Small intestine (tissue), 7 donors: Measurements from ENCODE around the gene RNF115. TPM values are rescaled to one million over a fixed set of nuclear protein-coding genes. Genes with fewer than 3 reads are reported as not detected.

Source experiments
- DNase-seq, 2 donors: peaks; one replicate each; pipeline versions ENCODE4 v3.0.0 to v3.0.0-alpha.2; 2013
- FAIRE-seq: peaks from 2 replicates; lab custom pipeline; 2012; peaks lifted over from hg19 to GRCh38; lab: Jason Lieb, UNC
- H3K27ac ChIP-seq, 3 donors: one replicate each; pipeline ENCODE4 v1.5.1; 2013; ENCODE audit warnings: low read length in 2 of 3, mild to moderate bottlenecking in 2 of 3, control low read depth in 1 of 3, inconsistent platforms in 1 of 3, low read depth in 1 of 3, moderate library complexity in 1 of 3
- H3K27me3 ChIP-seq, 3 donors: one replicate each; pipeline ENCODE4 v1.6.1; 2013; ENCODE audit warnings: low read length in 3 of 3, inconsistent platforms in 1 of 3; ENCODE audit not compliant: control insufficient read depth in 3 of 3, insufficient read depth in 3 of 3
- H3K36me3 ChIP-seq, 3 donors: one replicate each; pipeline ENCODE4 v1.6.1; 2013; ENCODE audit warnings: low read length in 3 of 3, inconsistent platforms in 1 of 3, low read depth in 1 of 3, mild to moderate bottlenecking in 1 of 3, moderate library complexity in 1 of 3; ENCODE audit not compliant: control insufficient read depth in 3 of 3, insufficient read depth in 2 of 3
- H3K4me1 ChIP-seq, 3 donors: one replicate each; pipeline ENCODE4 v1.6.1; 2013; ENCODE audit warnings: low read length in 2 of 3, inconsistent platforms in 1 of 3, low read depth in 1 of 3, mild to moderate bottlenecking in 1 of 3, moderate library complexity in 1 of 3; ENCODE audit not compliant: control insufficient read depth in 3 of 3, insufficient read depth in 2 of 3
- H3K4me3 ChIP-seq, 3 donors: one replicate each; pipeline ENCODE4 v1.5.1; 2013; ENCODE audit warnings: low read length in 3 of 3, control low read depth in 1 of 3, inconsistent platforms in 1 of 3, low read depth in 1 of 3, mild to moderate bottlenecking in 1 of 3, moderate library complexity in 1 of 3
- H3K9me3 ChIP-seq, 2 donors: one replicate each; pipeline ENCODE4 v1.6.1; 2013; ENCODE audit warnings: low read depth in 1 of 2, low read length in 1 of 2; ENCODE audit not compliant: control insufficient read depth in 2 of 2, insufficient read depth in 1 of 2
- WGBS, 3 donors: extraction: QIAGEN DNeasy Blood & Tissue Kit; methylation state at CpG; one replicate each; pipeline ENCODE4 v1.1.7; 2013; 5-methylcytosine and 5-hydroxymethylcytosine counted together
- polyA plus RNA-seq, 4 donors: library from polyadenylated mRNA; stranded (reverse) in 3 of 4; unstranded in 1 of 4; fragments of 200-250 nt in 3 of 4; fragments of 120-200 nt in 1 of 4; gene quantifications; one replicate each; pipeline versions ENCODE4 v1.2.1 to v1.2.3, GENCODE V29; 2013
- donor health status: healthy with polysubstance abuse.
- donor health status: control.
- donor health status: control.
- donor health status: Bipolar disorder and iron deficiency.
- donor health status: healthy.

The RNF115 gene
- polyA plus RNA-seq, 4 donors = 2.7 to 12.3 (median 4.0) TPM

GRCh38 chr1:145717833-145718232 is 106.1 kb downstream of the RNF115 start:
- DNase-seq (peak in 1 of 2 donors; percentile 79), FAIRE-seq (no peak)
- Histone ChIP-seq H3K36me3 (peaks cover 0 to 2% (median 0%) of the 10 kb centered on the region in 3 donors), H3K27ac (peak overlapping the region in 1 of 3 donors; percentile 4), H3K4me3 (no peak overlapping the region), H3K9me3 (no peaks in the 10 kb centered on the region), H3K27me3 (peaks cover 0 to 12% (median 0%) of the 10 kb centered on the region in 3 donors), H3K4me1 (peaks cover 0 to 42% (median 17%) of the 10 kb centered on the region in 3 donors)
- 7 to 62% (median 8%) methylated on average over 1 of the region's 1 CpG for WGBS, 3 donors

- WGBS, 3 donors = 41 to 62% (median 46%) methylated on average over 10 of the region's 10 CpGs
- DNase-seq (peak; percentile 48 to 71), FAIRE-seq (no peak)
- H3K27ac ChIP-seq = peak overlapping the region in 2 of 3 donors; percentile 29 to 41
- no peak overlapping the region for H3K4me3 ChIP-seq
- peaks cover 0 to 12% (median 0%) of the 10 kb centered on the region in 3 donors for H3K27me3 ChIP-seq
- peaks cover 0 to 43% (median 18%) of the 10 kb centered on the region in 3 donors for H3K4me1 ChIP-seq
- H3K36me3 ChIP-seq = peaks cover 0 to 2% (median 0%) of the 10 kb centered on the region in 3 donors
- H3K9me3 ChIP-seq = no peaks in the 10 kb centered on the region
These were observed 107.1 kb downstream of the RNF115 start for GRCh38 chr1:145716641-145717345.

- H3K27ac ChIP-seq = peak overlapping the region in 2 of 3 donors; percentile 85 to 87
- H3K9me3 ChIP-seq = no peaks in the 10 kb centered on the region
- no peak overlapping the region for H3K4me3 ChIP-seq
- WGBS, 3 donors = 23 to 60% (median 36%) methylated on average over 6 of the region's 6 CpGs
- DNase-seq (peak; percentile 83), FAIRE-seq (no peak)
- H3K27me3 ChIP-seq = no peaks in the 10 kb centered on the region
- H3K4me1 ChIP-seq = peaks cover 0 to 55% (median 20%) of the 10 kb centered on the region in 3 donors
- peaks cover 0 to 2% (median 0%) of the 10 kb centered on the region in 3 donors for H3K36me3 ChIP-seq
These were observed 109.3 kb downstream of the RNF115 start for GRCh38 chr1:145714524-145715111.

- H3K4me3 ChIP-seq = no peak overlapping the region
- FAIRE-seq (no peak), DNase-seq (peak; percentile 94 to 97)
- peaks cover 0 to 2% (median 0%) of the 10 kb centered on the region in 3 donors for H3K36me3 ChIP-seq
- peak overlapping the region in 2 of 3 donors; percentile 72 to 78 for H3K27ac ChIP-seq
- 18 to 45% (median 27%) methylated on average over 3 of the region's 3 CpGs for WGBS, 3 donors
- H3K4me1 ChIP-seq = peaks cover 0 to 64% (median 17%) of the 10 kb centered on the region in 3 donors
- H3K27me3 ChIP-seq = no peaks in the 10 kb centered on the region
- no peaks in the 10 kb centered on the region for H3K9me3 ChIP-seq
These were observed 112.7 kb downstream of the RNF115 start for GRCh38 chr1:145711213-145711651.

GRCh38 chr1:145710291-145711027 is 113.4 kb downstream of the RNF115 start:
- no peaks in the 10 kb centered on the region for H3K27me3 ChIP-seq
- DNase-seq (no peak), FAIRE-seq (no peak)
- 42 to 72% (median 58%) methylated on average over 4 of the region's 4 CpGs for WGBS, 3 donors
- peak overlapping the region in 1 of 3 donors; percentile 11 for H3K27ac ChIP-seq
- peaks cover 0 to 64% (median 12%) of the 10 kb centered on the region in 3 donors for H3K4me1 ChIP-seq
- H3K9me3 ChIP-seq = no peaks in the 10 kb centered on the region
- no peak overlapping the region for H3K4me3 ChIP-seq
- H3K36me3 ChIP-seq = peaks cover 0 to 2% (median 0%) of the 10 kb centered on the region in 3 donors

GRCh38 chr1:145708063-145708462 is 115.8 kb downstream of the RNF115 start:
- no peaks in the 10 kb centered on the region for H3K9me3 ChIP-seq
- FAIRE-seq (no peak), DNase-seq (no peak)
- H3K4me1 ChIP-seq = peaks cover 0 to 42% (median 6%) of the 10 kb centered on the region in 3 donors
- H3K4me3 ChIP-seq = no peak overlapping the region
- peak overlapping the region in 2 of 3 donors; percentile 86 to 93 for H3K27ac ChIP-seq
- no peaks in the 10 kb centered on the region for H3K27me3 ChIP-seq
- H3K36me3 ChIP-seq = no peaks in the 10 kb centered on the region
- WGBS, 3 donors = 44 to 56% (median 47%) methylated on average over 7 of the region's 7 CpGs

- H3K4me3 ChIP-seq = peak within 1 kb of the TSS in 2 of 3 donors; percentile 48 to 65
- FAIRE-seq = no peak
- H3K4me1 ChIP-seq = peaks cover 0 to 41% (median 6%) of the 10 kb centered on the region in 3 donors
- H3K36me3 ChIP-seq = no peaks in the 10 kb centered on the region
- H3K9me3 ChIP-seq = no peaks in the 10 kb centered on the region
- H3K27ac ChIP-seq = peak within 1 kb of the TSS; percentile 62 to 93 (median 86)
- no peaks in the 10 kb centered on the region for H3K27me3 ChIP-seq
- peak; percentile 84 to 89 for DNase-seq
- WGBS, 3 donors = 9 to 51% (median 27%) methylated on average over 9 of the region's 9 CpGs
These were observed 116.6 kb downstream of the RNF115 start, which contains the start of gene PDZK1 for GRCh38 chr1:145707183-145707867. TSS of gene PDZK1 (minus strand) at chr1:145707368. CDS start at chr1:145688021, 19,347 bp downstream.
